Peyer's patch (tissue), 4 donors: ENCODE measurements around the gene ANXA3.

Experiments used
- CTCF ChIP-seq, 6 experiments: fragments of 450-650 bp in 4 of 6; fragments of 200-600 bp in 2 of 6; sonication (generic) in 1 of 6; IDR thresholded peaks; one replicate each; pipeline ENCODE4 v1.5.1; 2017 to 2019; ENCODE audit warnings: antibody characterized with exemption in 6 of 6, mild to moderate bottlenecking in 3 of 6, moderate library complexity in 1 of 6
- POLR2A ChIP-seq, 2 donors: fragments of 450-650 bp; IDR thresholded peaks; one replicate each; pipeline ENCODE4 v1.5.1; 2017; ENCODE audit warnings: antibody characterized with exemption in 2 of 2, mild to moderate bottlenecking in 2 of 2, moderate library complexity in 2 of 2

DNA sequence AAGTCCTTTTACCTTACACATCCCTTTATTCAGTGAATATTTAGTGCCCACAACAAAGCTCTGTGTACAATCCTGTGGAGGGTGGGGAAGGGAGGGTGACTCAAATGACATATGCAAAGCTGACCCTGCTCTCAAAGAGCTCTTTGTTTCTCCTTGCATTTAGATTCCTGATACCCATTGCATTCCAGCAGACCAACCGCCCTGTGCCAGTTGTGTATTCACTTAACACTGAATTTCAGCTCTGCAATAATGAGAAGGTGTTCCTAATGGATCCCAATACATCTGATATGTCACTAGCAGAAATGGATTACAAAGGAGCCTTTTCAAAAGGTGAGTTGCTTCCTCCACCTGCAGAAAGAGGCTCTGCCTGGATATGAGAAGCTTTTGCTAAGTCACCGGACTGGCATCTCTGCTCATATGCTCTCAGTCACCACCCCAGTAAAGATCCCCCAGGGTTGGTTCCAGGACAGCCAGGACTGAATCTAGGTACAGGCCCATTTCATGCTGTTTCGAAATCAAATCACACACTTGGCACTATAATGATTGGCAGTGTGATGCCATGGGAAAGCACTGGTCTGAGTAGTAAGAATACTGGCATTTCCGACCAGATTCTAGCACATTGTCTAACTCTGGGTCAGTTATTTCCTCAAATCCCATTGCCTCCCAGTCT, 17.1 kb upstream of the ANXA3 start:
- TF ChIP-seq CTCF (IDR thresholded peaks at IDR 0.05) (no peak), POLR2A (IDR thresholded peaks at IDR 0.05) (no peak)
